CD4-positive, alpha-beta T cell treated with Interleukin-4 for 1 hour (primary cell): ENCODE measurements around the gene LANCL2.
"Not testable (repeated sequence)": the region's sequence is repeated elsewhere in the genome, so short reads cannot be mapped to it uniquely, and the experiment has no call there.

Source experiments
- DNase-seq, 2 donors: peaks; one replicate each; pipeline ENCODE4 v3.0.0-alpha.2; 2020 to 2022

The LANCL2 gene, protein sequence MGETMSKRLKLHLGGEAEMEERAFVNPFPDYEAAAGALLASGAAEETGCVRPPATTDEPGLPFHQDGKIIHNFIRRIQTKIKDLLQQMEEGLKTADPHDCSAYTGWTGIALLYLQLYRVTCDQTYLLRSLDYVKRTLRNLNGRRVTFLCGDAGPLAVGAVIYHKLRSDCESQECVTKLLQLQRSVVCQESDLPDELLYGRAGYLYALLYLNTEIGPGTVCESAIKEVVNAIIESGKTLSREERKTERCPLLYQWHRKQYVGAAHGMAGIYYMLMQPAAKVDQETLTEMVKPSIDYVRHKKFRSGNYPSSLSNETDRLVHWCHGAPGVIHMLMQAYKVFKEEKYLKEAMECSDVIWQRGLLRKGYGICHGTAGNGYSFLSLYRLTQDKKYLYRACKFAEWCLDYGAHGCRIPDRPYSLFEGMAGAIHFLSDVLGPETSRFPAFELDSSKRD

DNA sequence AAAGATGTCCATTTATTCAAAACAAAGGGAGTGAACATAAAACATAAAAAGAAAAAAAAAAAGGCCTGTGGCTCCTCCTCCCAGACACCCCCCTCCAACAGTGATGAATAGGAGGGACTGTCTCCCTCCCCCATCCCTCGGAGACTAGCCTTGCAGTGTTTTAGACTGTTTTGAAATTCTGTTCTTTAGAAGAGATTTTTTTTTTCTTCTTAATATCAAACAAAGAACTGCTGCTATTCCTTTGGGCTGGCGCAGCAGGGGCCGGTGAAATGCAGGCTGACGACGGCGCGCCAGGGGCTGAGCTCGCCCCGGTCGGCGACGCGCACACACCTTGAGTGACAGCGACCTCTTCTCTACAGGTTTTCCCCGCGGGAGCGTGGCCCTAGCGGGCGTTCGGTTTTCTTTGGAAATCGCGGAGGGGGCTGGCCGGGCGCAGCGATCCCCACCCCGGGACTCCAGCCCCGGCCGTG is at the start of gene LANCL2:
Gene LANCL2 (plus strand): TSS at position 133 of the 470 bp plus-strand sequence. CDS start 689 bp downstream, outside the sequence.
- DNase-seq, result peak in 1 of 2 donors; percentile 69

DNA sequence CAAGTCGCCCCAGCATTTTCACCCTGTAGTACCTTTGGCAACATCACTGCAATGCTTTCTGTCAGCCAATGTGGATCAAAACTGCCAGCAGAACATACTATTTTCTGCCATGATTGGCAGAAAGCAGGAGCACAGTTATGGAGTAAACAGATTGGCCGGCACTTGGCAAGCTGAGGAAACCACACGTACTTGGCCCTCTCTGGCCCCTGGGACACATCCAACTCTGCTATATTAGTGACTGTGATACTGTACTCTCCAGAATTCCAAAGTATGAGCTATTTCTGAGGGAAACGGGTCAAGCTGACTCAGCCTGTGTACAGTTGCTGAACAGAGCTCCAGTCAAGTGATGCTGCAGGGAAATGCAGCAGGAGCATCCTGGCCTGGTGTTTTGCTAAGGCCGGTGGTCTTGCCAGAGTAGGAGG is 39.8 kb upstream of the LANCL2 start:
- no peak for DNase-seq

DNA sequence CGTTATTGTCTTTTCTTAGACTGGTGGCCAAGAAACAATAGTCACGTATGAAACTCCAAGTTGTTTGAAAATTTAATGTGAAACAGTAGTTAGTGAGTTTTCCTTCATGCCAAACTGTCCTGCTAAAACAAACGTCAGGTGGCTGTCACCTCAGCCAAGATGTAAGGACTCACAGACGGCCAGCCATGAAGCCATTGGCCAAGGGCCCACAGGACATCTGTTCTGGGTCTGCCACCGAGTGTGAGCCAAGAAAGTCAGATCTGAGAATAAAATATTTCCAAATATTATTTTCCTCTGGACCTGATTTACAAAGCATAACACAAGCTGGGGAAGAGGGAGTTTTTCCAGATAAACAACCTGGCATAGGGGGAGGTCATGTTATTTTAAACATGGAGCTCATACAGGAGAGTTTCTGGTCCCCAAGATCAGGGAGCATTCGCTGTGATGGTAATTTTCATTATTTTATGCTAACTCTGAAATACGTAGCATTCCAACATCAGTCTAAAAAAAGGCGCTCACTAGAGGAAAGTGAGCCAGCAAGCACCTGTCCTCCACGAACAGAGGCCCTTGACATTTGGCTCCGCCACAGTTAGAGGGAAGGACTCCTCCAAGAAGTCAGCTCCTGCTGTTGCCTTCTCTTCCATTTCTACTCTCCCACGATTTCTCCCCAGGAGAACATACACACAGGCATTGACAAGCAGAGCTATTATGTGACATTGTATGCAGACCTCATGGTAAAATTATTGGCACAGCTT is 38.9 kb upstream of the LANCL2 start:
- no peak for DNase-seq

DNA sequence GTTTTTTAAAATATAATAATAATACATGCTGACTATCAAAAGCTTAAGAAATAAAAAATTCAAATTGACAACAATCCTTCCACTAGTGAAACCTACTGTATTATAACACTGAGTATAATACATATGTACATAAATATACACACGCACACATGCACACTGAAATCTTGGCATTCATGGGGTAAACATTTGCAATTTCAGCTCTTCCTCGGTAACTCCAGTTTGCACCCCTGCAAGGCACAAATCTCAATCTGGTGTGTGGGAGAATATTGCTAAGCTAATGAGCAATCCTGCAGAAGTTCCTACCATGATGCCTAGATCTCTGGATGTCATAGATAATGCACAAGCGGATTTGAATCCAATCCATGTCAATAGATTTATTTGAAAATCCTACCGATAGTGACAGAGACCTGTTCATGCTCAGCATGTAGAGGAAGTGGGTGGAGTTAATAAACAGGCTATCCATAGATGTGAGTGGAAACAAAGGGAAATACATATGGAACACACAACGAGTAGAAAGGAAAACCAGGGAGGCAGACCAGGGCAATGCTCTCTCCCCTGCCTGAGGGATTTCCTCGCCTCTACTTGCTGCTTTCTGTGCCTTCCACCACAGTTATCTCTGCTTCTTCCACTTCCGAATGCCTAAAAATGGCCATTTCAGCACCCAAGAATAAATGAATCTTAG is 38.1 kb upstream of the LANCL2 start:
- DNase-seq, result no peak

DNA sequence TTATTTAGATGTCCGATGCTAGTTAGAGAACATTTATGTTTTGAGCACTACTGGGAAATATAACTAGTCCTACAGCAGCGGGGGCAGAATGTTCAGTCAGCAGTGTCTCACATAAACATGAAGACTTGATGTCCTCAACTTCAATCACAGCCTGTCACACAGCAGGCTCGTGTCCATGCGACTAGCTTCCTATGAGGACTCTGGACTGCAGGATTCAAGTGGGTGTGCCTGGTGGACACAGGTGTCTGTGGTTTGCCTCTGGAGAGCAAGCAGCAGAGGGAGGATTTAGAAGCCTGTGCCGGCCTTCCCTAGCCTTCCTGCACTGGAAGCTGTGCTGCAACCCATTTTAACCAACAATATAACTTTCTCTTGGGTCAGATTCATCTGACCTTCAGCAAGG is 30.0 kb upstream of the LANCL2 start:
- no peak for DNase-seq

DNA sequence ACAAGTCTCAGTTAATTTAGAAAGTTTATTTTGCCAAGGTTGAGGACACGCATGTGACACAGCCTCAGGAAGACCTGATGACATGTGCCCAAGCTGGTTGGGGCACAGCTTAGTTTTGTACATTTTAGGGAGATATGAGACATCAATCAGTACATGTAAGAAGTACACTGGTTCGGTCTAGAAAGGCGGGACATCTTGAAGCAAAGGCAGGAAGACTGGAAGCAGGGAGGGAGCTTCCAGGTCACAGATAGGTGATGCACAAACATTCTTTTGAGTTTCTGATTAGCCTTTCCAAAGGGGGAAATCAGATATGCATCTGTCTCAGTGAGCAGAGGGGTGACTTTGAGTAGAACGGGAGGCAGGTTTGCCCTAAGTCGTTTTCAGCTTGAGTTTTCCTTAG is 29.4 kb upstream of the LANCL2 start:
- DNase-seq, result no peak

DNA sequence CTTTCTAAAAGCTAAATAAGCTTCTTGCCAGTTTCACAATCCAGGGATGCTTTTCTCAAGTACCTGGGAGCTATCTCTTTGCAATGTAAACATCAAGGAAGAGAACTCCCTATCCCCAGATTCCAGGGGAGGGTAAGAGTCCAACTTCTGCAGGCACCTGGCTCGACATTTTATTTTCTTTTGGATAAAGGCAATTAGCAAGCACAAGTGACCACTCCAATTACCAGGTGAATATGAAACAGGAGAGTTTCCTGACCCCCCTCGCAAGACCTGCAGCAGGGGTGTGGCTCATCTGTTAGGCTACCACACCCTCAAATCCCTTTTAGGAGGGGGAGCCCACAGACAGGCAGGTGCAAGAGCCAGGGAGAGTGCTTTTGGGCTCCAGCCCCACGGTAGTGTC is 28.6 kb upstream of the LANCL2 start:
- no peak for DNase-seq

DNA sequence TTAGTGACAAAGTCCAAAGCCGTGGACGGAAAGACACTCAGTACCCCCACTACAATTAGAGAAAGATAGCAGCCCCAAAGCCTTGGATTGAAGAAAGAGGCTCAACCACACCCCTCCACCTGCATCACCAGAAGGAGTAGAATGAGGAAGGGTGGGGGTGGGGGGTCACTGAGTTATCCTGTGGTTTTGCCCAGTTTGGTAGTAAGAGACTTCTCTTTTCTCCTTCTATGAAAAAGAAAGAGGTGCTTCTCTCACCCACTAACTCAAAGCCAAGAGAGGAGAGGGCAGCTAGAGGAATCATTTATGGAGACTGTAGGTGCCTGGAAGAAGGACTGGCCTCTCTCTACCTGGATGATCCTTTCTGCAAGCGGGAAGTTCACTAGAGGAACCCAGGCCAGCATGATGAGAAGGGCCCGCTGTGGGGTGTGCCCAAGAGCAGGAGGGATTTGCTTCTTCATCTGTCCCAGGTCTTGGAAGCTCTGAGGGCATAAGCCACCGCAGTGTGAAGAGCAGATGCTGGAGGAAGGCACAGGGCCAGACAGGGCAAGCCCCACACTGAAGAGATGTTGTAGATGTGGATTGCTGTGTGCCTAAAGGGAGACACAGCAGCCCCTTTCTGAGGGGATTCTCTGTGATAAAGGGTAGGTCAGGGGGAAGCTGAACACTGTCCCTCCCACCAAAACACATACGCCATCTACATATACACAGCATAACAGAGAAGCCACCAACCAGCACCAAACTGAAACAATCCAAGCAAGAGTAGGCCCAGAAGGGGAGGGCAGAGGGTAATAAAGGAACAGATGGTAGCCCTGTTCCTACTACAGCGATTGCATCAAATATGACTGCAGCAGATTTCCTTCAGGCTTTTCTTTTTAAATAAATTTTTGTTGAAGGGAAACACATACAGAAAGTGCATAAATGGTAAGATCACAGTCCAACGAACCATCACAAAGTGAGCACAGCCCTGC is 25.8 kb upstream of the LANCL2 start:
- DNase-seq, result no peak

DNA sequence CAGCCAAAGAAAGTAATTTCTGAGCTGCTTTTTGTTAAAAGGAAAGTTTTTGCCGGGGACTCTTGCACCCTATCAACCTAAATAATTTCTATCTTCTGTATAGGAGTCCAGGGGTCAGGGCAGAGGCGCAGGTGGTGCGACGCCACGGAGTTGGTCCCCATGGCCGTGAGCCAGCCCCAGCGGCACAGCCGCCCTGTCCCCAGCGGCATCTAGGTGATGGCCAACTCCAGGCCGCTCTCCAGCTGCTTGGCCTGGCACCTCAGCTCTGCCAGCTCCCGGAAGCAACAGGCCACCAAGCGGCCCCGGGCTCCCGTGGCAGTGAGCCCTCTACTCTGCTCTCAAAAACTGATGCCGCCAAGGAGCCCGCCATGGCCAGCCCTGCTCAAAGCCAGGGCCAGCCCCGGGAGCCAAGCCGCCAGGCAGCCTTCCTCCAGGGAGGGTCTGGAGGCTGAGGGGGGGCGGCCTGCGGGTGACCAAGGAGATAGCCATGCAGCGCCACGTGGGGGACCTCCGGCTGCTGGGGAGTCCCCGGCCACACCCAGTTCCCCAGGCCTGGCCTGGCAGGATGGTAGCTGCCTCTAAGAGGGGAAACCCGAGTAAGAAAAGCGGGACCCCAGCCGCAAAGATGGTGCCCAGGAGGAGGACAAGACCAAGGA is 22.8 kb upstream of the LANCL2 start:
- no peak for DNase-seq

DNA sequence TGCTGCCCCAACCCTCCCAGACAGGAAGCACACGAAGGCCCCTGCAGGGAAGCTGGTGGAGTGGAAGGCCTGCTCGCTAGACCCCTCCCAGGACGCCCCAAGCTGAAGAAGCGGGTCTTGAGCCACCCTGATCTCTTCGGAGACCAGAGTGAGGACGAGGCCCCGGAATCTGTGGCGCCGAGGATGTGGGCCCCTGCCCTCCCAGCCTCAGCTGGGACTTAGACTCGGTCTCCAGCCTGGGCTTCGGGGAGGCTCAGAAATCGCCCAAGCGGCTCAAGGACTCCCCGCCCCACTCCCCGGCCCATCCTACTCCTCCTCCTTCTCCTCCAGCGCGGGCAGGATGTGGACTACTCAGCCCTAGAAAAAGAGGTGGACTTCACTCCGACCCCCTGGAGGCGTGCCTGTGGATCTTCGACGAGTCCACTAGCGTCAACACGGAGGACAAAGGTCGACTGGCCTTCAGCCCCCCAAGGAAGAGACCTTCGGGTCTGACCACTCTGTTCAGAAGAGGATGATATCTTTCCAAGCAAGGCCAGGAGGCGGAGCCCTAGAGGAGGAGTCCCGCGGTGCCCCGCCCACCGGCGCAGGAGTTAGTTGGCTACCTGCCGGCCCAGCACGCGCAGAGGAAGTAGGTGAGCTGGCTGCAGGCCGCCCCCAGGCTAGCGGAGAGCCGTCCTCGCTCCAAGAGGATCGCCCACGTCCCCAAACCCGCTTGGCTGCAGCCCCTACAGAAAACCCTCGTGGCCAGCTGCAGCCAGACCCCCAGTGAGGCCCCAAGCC is 21.9 kb upstream of the LANCL2 start:
- no peak for DNase-seq

DNA sequence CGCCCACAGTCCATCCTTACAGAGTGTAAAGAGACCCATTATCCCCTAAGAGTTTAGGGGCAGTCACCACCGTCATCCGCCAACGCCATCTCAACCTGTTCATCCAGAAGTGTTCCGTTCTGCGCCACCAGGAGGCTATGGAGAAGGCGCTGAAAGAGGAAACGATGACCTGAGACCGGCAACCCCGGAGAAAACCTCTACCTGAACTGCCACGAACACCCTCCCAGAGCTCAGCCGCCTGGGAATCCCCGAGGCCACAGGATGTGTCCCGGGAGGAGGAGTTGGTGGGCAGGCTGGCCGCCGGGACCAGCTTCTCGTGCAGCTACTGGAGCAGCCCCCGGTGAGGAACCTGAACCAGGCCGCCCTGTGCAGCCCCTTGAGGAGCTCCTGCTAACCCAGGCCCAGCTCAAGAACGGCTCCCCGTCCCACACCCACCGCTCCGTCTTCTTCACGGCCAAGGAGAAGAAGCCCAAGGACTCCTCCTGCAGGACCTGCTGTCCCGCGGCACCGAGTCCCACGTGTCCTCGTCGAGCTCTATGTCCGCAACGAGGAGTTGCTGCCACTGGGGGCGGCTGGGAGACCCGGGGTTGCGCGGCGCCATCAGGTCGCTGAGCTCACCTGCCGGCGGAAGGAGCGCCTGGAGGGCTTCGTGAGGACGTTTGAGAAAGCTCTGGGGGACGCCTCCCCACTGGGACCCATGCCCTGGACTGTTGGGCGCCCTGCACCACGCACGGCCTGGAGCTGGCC is 21.1 kb upstream of the LANCL2 start:
- no peak for DNase-seq

DNA sequence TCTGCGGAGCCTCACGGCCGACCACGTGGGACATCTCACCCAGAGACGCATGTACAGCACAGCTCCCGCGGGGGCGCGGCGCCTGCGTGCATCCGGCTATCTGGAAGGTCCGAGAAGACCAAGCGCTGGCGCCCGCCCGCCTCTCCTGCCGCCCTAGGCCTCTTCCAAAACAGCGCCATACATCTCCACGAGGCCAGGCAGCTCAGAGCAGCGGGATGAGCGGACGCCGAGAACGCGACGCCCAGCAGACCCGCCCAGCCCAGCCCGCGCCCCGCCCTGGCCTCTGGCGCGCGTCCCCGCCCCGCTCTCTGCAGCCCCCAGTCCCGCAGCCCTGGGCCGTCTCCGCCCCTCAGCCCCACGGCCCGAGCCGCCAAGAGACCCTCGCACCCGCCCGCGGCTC is 20.3 kb upstream of the LANCL2 start:
- DNase-seq, result no peak

DNA sequence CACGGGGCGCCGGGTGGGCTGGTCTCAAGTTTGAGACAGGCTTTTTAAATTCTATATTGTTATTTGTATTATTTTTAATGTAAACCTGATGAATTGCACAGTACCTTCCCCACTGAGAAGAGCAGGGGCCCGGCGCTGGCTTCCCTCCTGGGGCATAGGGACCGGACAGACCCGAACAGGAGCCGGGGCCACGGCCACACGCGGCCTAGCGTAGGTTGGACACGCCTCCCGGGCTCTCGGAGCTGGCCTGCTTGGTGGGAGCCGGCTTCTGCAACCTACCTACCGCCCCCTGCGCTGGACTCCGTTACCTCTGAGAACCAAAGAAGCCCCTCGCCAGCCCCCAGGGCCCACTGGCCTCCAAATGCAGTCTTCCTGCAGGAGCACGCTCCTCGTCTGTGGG is 19.8 kb upstream of the LANCL2 start:
- no peak for DNase-seq

DNA sequence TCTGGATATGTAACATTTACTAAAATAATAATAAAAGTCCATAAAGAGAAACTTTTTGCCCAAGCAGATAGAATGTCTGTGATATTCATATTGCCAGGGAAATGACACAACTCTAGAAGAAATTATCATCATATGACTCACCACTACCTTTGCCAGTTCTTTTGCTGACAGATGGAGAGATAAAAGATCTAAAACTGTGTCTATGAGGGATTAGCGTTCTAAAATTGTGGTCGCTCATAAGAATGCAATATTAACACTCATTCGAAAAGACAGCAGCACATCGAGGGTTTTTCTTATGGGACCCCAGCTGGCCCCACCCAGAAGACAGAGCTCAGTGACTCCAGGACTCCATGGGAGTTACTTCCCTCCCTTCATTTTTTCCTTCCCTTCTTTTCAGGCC is 16.6 kb upstream of the LANCL2 start:
- DNase-seq, result no peak

DNA sequence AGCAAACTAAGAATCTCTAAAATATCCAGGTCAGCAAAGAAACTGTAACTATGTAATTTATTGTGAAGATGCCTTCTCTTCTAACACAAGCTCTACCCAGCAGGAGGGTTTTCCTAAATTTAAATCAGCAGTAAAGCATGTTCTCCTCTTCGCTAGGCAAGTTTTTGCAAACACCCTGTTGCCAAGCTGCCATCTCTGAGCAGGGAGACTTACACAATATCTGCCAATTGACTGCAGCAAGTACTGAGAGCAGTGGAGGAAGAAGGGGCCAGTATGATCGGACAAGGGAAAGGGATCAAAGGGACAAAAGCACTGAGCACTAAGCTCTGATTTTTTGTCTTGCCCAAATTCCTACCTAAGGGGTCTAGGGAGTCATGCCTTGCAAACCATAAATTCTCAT is 16.0 kb upstream of the LANCL2 start:
- no peak for DNase-seq

DNA sequence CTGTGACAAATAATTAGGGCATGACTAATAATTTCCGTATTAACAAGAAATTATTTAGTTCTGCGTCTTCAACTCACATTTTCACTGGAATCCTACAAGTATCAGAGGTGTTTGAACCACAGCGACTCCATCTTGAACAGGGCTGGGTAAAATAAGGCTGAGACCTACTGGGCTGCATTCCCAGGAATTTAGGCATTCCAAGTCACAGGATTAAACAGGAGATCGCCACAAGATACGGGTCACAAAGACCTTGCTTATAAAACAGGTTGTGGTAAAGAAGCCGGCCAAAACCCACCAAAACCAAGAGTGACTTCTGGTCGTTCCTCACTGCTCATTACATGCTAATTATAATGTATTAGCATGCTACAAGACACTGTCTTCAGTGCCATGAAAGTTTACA is 14.9 kb upstream of the LANCL2 start:
- no peak for DNase-seq

DNA sequence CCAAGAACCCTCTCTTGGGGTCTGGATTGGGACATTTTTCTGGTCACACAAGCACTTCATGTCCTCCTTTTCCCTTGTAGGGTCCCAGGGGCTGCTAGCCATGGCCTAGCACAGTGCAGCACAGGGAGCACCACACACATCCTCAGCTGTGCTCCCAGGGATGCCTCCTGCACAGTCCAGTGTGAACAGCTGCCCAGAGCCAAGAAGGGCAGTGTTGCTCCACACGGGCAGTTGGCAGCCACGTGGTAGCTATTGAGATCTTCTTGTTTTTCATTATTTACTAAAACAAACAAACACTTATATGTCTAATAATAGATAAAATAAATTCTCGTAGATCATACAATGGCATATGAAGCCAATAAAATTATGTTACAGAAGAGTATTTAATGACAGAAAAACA is 13.9 kb upstream of the LANCL2 start:
- no peak for DNase-seq

DNA sequence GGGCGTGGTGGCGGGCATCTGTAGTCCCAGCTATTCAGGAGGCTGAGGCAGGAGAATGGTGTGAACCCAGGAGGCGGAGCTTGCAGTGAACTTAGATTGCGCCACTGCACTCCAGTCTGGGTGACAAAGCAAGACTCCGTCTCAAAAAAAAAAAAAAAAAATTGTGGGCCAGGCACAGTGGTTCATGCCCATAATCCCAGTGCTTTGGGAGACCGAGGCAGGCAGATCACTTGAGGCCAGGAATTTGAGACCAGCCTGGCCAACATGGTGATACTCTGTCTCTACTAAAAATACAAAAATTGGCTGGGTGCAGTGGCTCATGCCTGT is 12.2 kb upstream of the LANCL2 start:
- not testable (repeated sequence) for DNase-seq

DNA sequence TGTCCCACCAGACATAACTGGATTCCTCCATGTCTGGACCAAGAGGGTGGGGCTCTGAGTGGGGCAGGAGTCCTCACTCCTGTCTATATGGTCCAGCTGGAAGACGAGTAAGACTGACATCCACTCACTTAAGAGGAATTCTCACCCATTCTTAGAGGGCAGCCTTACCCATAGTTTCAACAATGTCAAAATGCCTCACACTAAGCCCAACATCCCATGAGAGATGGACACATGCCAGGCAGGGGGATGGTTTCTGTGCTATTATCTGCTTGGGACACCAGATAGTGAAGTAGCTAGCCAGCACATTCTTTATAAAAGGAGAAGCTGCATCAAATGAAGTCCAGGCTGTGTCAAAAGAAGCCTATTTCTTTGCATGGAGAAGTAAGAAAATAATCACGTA is 4.7 kb upstream of the LANCL2 start:
- no peak for DNase-seq

DNA sequence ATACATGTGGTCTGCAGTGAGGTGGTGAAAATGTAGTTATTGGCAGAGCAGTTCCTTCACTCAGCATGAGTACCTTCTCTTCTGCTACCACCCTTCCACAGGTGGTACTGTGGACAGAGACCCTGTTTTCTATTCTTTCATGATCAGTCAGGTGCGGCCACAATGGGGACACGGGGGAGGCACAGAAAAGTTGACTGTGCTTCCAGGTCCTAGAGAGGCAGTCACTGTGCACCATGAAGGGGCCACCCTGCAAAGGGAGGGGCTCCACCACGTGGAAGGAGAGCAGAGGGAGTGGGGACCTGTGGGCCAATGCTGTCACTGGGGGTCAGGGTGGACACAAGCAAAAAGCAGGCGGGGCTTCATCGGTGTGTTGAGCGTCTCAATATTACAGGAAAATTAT is 3.6 kb upstream of the LANCL2 start:
- no peak for DNase-seq
